AG10803 (cell line): ENCODE data around the gene TCIRG1.

Experiments
- DNase-seq: peaks from one replicate; pipeline ENCODE4 v3.0.0; 2010; ENCODE audit warnings: low read depth
- H3K4me3 ChIP-seq: 2 replicates; pipeline ENCODE4 v1.5.1; 2011; ENCODE audit warnings: mild to moderate bottlenecking, low read length, control low read depth
- CTCF ChIP-seq: conservative IDR thresholded peaks from 2 replicates; pipeline ENCODE4 v1.5.1; 2011; ENCODE audit warnings: mild to moderate bottlenecking, low read length, control low read depth, inconsistent platforms

Gene TCIRG1

DNA sequence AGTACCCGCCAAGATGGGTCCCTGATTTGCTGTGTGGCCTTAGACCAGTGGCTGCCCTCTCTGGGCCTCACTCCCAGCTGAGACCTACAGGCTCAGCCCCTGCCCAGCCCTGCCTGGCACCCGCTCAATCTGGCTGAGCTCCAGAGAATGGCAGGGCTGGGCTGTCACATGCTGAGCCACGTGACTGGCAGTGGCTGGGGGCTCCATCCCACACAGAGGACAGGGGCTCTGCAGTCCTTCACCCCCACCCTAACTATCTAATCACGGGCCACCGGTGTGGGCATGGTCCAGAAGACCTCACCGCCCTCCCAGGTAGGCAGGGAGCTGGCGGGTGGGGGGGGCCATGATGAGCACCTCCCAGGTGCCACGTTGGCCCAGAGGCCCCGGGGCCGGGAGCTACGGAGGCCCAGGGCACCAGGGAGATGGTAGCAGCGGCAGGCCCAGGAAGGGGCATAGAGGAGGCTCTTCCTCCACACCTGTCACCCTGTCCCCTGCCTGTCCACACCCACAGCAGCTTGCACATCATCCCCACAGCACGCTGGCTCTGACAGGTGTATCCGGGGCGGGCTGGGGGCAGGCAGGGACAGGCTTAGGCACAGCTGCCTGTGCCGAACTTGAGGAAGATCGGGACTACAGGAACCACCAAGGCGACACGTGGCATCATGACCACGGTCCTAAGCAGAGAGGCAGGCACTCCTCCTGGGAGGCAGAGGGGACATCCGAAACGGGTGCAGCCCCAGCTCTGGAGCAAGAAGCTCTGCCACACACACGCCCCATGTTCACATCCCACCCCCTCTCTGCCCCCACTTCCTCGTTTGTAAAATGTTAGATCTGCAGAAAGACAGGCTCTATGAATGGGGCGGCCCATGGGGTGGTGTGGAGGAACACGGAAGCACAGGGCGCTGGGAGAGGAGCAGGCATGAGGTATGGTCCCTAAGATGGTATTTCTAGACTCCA is 30.2 kb upstream of the TCIRG1 start:
- DNase-seq: no peak
- no peak overlapping the region for H3K4me3 ChIP-seq
- TF ChIP-seq CTCF: no peak

GRCh38 chr11:68009391-68010089 is 29.3 kb upstream of the TCIRG1 start:
- peak overlapping the region; percentile 79 for H3K4me3 ChIP-seq
- TF ChIP-seq CTCF: peak; percentile 42
- peak; percentile 55 for DNase-seq

DNA sequence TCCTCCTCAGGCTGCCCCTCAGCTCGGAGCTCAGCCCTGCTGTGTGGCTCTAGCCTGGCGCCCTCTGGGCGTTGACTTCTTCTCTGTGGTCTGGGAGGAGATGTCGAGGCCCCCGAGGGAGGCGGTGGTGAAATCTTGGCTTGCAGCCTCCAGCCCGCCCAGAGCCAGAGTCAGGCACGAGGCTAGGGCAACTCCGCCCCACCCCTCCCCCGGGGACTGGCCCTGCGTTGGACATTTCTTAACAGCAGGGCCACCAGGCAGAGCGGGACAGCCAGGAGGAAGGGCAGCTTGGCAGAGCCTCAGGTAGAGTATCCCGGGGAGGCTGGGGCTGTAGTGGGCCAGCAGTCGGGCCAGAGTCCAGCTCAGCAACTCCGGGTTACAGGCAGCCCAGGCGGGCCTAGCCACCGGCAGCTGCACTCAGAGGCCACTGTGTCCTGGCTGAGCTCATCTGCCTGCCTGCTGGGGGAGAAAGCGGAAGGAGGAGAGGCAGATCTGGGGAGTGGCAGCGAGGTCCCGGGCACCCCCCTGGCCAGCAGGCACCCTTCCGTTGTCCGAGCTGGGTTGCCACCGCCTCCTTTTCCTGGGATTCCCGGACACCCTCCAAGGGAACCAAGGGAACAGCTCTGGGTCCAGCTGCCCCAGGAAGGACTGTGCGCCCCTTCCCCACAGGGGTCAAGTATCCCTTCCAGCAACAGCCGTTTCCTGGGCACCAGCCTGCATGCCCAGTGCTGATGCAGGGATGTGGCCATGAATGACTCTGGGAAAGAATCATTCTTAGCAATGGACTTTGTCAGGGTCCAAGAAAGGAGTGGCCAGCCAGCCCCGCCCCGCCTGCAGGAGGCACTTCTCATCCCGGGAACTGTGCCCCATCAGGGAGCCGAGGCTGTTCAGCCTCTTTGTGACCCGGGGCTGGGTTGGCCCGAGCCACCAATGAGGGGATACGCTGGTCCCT is 28.5 kb upstream of the TCIRG1 start, which contains the start of gene ALDH3B1:
Gene ALDH3B1 (plus strand): TSS at position 238 of the 952 bp plus-strand sequence. CDS start 4,971 bp downstream, outside the sequence.
- peak; percentile 91 for DNase-seq
- TF ChIP-seq CTCF: no peak
- peak within 1 kb of the TSS; percentile 79 for H3K4me3 ChIP-seq

DNA sequence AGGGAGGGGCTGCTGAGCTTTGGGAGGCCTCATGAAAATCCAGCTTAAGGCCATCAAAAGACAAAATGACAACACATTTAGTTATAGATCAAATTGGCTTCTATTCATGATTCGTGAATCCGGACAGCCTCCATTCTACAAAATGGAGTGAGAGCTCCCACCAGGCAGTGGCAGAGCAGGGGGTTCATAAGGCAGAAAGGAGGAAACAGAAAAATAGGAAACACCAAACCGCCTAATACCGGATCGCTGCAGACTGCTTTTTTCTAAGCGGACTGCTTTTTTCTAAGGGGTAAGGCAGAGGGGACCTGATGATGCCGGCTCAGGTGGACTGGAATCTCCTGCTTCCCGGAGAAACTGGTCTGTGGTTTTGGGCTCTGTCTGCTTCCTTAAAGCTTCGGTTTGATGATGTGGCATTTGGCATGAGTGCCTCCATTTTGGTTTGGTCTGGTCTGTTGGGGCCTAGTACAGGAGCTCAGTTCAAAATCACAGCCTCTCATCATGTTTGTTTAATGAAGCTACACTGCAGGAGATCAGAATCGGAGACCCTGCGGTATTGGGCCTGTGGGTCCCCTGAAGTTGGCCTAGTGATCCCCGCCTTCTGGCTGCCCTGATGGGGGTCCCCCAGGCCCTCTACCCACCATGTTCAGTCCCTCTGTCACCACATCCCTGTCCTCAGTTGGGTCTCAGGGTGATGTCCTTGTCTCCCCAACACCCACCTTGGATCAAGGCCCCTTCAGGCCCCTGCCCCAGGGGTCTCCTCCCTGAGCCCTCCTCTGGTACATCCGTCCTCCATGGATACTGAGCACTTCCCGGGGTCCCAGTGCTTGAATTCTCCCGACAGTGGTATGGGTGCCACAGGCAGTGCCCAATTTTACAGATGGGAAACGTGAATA is 27.5 kb upstream of the TCIRG1 start:
- peak overlapping the region; percentile 79 for H3K4me3 ChIP-seq
- no peak for TF ChIP-seq CTCF
- DNase-seq: no peak

GRCh38 chr11:68012044-68012842 is 26.6 kb upstream of the TCIRG1 start:
- no peak for TF ChIP-seq CTCF
- H3K4me3 ChIP-seq: no peak overlapping the region
- DNase-seq: no peak
